GM23338 (cell line): ENCODE measurements around the gene MAP2K5. TPM values are rescaled to one million over a fixed set of nuclear protein-coding genes. Genes with fewer than 3 reads are reported as not detected.

Experiments used
- ATAC-seq: fragments of 200-7000 bp; cut with Tn5 transposase; 3 replicates; pipeline ENCODE4 v1.9.1; 2020
- DNase-seq: peaks from one replicate; pipeline ENCODE4 v3.0.0-alpha.2; 2015; ENCODE audit warnings: low spot score
- H2AFZ ChIP-seq: fragments of 200-600 bp; sonication (generic); 2 replicates; pipeline ENCODE4 v1.8.0; 2016; ENCODE audit warnings: antibody characterized with exemption, mild to moderate bottlenecking, moderate library complexity
- H3F3A ChIP-seq: fragments of 200-600 bp; sonication (generic); replicated peaks from 2 replicates; pipeline ENCODE4 v1.8.0; 2017; ENCODE audit warnings: antibody characterized with exemption, mixed run types, low read depth
- H3K27ac ChIP-seq: fragments of 200-600 bp; sonication (generic); 2 replicates; pipeline ENCODE4 v1.6.1; 2016; ENCODE audit warnings: low read depth
- H3K27me3 ChIP-seq: fragments of 200-600 bp; sonication (generic); 2 replicates; pipeline ENCODE4 v1.8.0; 2016; ENCODE audit warnings: mild to moderate bottlenecking, mixed run types, moderate library complexity; ENCODE audit not compliant: insufficient read depth
- H3K36me3 ChIP-seq: fragments of 200-600 bp; sonication (generic); 2 replicates; pipeline ENCODE4 v1.8.0; 2016; ENCODE audit warnings: mild to moderate bottlenecking; ENCODE audit not compliant: insufficient read depth
- H3K4me1 ChIP-seq: fragments of 200-600 bp; sonication (generic); 2 replicates; pipeline ENCODE4 v1.8.0; 2016; ENCODE audit warnings: mild to moderate bottlenecking, moderate library complexity; ENCODE audit not compliant: insufficient read depth
- H3K4me2 ChIP-seq: fragments of 200-600 bp; sonication (generic); 2 replicates; pipeline ENCODE4 v1.7.1; 2017; ENCODE audit warnings: mixed run types
- H3K4me3 ChIP-seq: fragments of 200-600 bp; sonication (generic); 2 replicates; pipeline ENCODE4 v1.6.1; 2016; ENCODE audit warnings: mixed run types
- H3K79me2 ChIP-seq: fragments of 200-600 bp; sonication (generic); replicated peaks from 2 replicates; pipeline ENCODE4 v1.8.0; 2017; ENCODE audit warnings: mild to moderate bottlenecking; ENCODE audit not compliant: insufficient read depth
- H3K9me2 ChIP-seq: fragments of 200-600 bp; sonication (generic); 2 replicates; pipeline ENCODE4 v1.8.0; 2017; ENCODE audit not compliant: insufficient read depth
- H4K20me1 ChIP-seq: fragments of 200-600 bp; sonication (generic); replicated peaks from 2 replicates; pipeline ENCODE4 v1.8.0; 2017; ENCODE audit warnings: mild to moderate bottlenecking; ENCODE audit not compliant: insufficient read depth
- H3K27ac Mint-ChIP-seq: 2 replicates; pipeline ENCODE4 v1.8.0; 2020; ENCODE audit warnings: inconsistent platforms, mild to moderate bottlenecking, moderate library complexity, mixed read lengths
- H3K27me3 Mint-ChIP-seq: 3 replicates; pipeline ENCODE4 v1.8.0; 2022; ENCODE audit warnings: low read depth, mild to moderate bottlenecking, moderate library complexity, mixed read lengths, inconsistent platforms; ENCODE audit not compliant: insufficient read depth, poor library complexity
- H3K36me3 Mint-ChIP-seq: 3 replicates; pipeline ENCODE4 v1.8.0; 2021; ENCODE audit warnings: low read depth, mild to moderate bottlenecking, inconsistent platforms, moderate library complexity, mixed read lengths
- H3K4me1 Mint-ChIP-seq: 3 replicates; pipeline ENCODE4 v1.8.0; 2020; ENCODE audit warnings: mild to moderate bottlenecking, inconsistent platforms, mixed read lengths
- H3K4me3 Mint-ChIP-seq: 3 replicates; pipeline ENCODE4 v1.8.0; 2021; ENCODE audit warnings: moderate library complexity, mild to moderate bottlenecking, inconsistent platforms, mixed read lengths
- H3K9me3 Mint-ChIP-seq: 3 replicates; pipeline ENCODE4 v1.8.0; 2020; ENCODE audit warnings: moderate library complexity, mild to moderate bottlenecking, inconsistent platforms, mixed read lengths
- CREB1 ChIP-seq: fragments of 250-450 bp; sonication (Bioruptor Pico); IDR thresholded peaks from 2 replicates; pipeline ENCODE4 v1.5.0; 2020; ENCODE audit warnings: low read depth, mild to moderate bottlenecking, moderate library complexity
- ETS1 ChIP-seq: IDR thresholded peaks from 2 replicates; pipeline ENCODE4 v1.6.1; 2016; ENCODE audit warnings: antibody characterized with exemption
- EZH2 ChIP-seq: fragments of 200-600 bp; sonication (generic); IDR thresholded peaks from one replicate; pipeline ENCODE4 v1.8.0; 2017; ENCODE audit warnings: antibody characterized with exemption, mild to moderate bottlenecking, low read depth; ENCODE audit not compliant: unreplicated experiment
- EZH2phosphoT487 ChIP-seq: fragments of 200-600 bp; sonication (generic); IDR thresholded peaks from one replicate; pipeline ENCODE4 v1.8.1; 2018; ENCODE audit warnings: antibody characterized with exemption; ENCODE audit not compliant: unreplicated experiment
- NANOG ChIP-seq: IDR thresholded peaks from 2 replicates; pipeline ENCODE4 v1.6.1; 2016; ENCODE audit warnings: antibody characterized with exemption, borderline replicate concordance
- POLR2AphosphoS5 ChIP-seq: IDR thresholded peaks from 2 replicates; pipeline ENCODE4 v1.6.1; 2016; ENCODE audit warnings: antibody characterized with exemption, low read depth
- REST ChIP-seq: IDR thresholded peaks from one replicate; pipeline ENCODE4 v1.6.1; 2018; ENCODE audit warnings: antibody characterized with exemption; ENCODE audit not compliant: unreplicated experiment
- ZNF114 ChIP-seq: fragments of 250-450 bp; sonication (Bioruptor Pico); IDR thresholded peaks from 2 replicates; pipeline ENCODE4 v1.5.0; 2020; ENCODE audit warnings: mild to moderate bottlenecking, moderate library complexity
- ZNF331 ChIP-seq: fragments of 250-450 bp; sonication (Bioruptor Pico); IDR thresholded peaks from 2 replicates; pipeline ENCODE4 v1.5.0; 2020; ENCODE audit warnings: low read depth, mild to moderate bottlenecking, moderate library complexity
- polyA plus RNA-seq: library from polyadenylated mRNA; unstranded; fragments of >200 nt; fragmentation: Nextera tagmentation; extraction: Ambion mirVana; gene quantifications from 2 replicates; pipeline ENCODE4 v1.2.1, GENCODE V29; 2016
- total RNA-seq: library from RNA; depleted of rRNA; stranded (reverse); fragments of >200 nt; shearing (Covaris generic); gene quantifications from 2 replicates; pipeline ENCODE4 v1.2.3, GENCODE V29; 2014
- TF ChIP-seq, protein P1 (sequence below), 2 experiments: fragments of 200-600 bp in 1 of 2; sonication (generic) in 1 of 2; conservative IDR thresholded peaks; 2 replicates each; pipeline versions ENCODE4 v1.5.1 to v1.6.1; 2016 to 2017; ENCODE audit warnings: antibody characterized with exemption in 2 of 2, low read depth in 2 of 2, mild to moderate bottlenecking in 2 of 2, moderate library complexity in 1 of 2
- TF ChIP-seq, protein P2 (sequence below): fragments of 250-450 bp; sonication (Bioruptor Pico); IDR thresholded peaks from 2 replicates; pipeline ENCODE4 v1.5.0; 2020; ENCODE audit warnings: mild to moderate bottlenecking, moderate library complexity

MAP2K5 gene
- total and polyA plus RNA-seq, 2 experiments from 2014 or later, result 6.5 to 13.6 TPM

- H3K9me3 Mint-ChIP-seq, result no peaks in the 10 kb centered on the region; the same call in 2 of the 3 replicates
- Histone ChIP-seq H3K4me2 (no peak overlapping the region), H3K79me2 (no peaks in the 10 kb centered on the region), H3K4me3 (no peak overlapping the region), H2AFZ (no peak overlapping the region), H3K36me3 (peaks cover 3% of the 10 kb centered on the region; the same call in 1 of the 2 replicates), H3K9me2 (peaks cover 5% of the 10 kb centered on the region; the same call in 1 of the 2 replicates), H3K4me1 (peaks cover 23% of the 10 kb centered on the region), H3F3A (no peaks in the 10 kb centered on the region), H3K27me3 (no peaks in the 10 kb centered on the region), H3K27ac (no peak overlapping the region), H4K20me1 (no peaks in the 10 kb centered on the region)
- H3K4me1 Mint-ChIP-seq, result peaks cover 40% of the 10 kb centered on the region
- DNase-seq (no peak), ATAC-seq (no peak)
- TF ChIP-seq ZNF114 (CRISPR knock-in tag), result no peak
- TF ChIP-seq NANOG, result no peak
- no peak for TF ChIP-seq ZNF331 (CRISPR knock-in tag)
- TF ChIP-seq ETS1, result no peak
- TF ChIP-seq, protein P1, sequence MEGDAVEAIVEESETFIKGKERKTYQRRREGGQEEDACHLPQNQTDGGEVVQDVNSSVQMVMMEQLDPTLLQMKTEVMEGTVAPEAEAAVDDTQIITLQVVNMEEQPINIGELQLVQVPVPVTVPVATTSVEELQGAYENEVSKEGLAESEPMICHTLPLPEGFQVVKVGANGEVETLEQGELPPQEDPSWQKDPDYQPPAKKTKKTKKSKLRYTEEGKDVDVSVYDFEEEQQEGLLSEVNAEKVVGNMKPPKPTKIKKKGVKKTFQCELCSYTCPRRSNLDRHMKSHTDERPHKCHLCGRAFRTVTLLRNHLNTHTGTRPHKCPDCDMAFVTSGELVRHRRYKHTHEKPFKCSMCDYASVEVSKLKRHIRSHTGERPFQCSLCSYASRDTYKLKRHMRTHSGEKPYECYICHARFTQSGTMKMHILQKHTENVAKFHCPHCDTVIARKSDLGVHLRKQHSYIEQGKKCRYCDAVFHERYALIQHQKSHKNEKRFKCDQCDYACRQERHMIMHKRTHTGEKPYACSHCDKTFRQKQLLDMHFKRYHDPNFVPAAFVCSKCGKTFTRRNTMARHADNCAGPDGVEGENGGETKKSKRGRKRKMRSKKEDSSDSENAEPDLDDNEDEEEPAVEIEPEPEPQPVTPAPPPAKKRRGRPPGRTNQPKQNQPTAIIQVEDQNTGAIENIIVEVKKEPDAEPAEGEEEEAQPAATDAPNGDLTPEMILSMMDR (conservative IDR thresholded peaks at IDR 0.05; ENCODE audit: low read depth in 2 of 2), result no peak
- TF ChIP-seq, protein P2, sequence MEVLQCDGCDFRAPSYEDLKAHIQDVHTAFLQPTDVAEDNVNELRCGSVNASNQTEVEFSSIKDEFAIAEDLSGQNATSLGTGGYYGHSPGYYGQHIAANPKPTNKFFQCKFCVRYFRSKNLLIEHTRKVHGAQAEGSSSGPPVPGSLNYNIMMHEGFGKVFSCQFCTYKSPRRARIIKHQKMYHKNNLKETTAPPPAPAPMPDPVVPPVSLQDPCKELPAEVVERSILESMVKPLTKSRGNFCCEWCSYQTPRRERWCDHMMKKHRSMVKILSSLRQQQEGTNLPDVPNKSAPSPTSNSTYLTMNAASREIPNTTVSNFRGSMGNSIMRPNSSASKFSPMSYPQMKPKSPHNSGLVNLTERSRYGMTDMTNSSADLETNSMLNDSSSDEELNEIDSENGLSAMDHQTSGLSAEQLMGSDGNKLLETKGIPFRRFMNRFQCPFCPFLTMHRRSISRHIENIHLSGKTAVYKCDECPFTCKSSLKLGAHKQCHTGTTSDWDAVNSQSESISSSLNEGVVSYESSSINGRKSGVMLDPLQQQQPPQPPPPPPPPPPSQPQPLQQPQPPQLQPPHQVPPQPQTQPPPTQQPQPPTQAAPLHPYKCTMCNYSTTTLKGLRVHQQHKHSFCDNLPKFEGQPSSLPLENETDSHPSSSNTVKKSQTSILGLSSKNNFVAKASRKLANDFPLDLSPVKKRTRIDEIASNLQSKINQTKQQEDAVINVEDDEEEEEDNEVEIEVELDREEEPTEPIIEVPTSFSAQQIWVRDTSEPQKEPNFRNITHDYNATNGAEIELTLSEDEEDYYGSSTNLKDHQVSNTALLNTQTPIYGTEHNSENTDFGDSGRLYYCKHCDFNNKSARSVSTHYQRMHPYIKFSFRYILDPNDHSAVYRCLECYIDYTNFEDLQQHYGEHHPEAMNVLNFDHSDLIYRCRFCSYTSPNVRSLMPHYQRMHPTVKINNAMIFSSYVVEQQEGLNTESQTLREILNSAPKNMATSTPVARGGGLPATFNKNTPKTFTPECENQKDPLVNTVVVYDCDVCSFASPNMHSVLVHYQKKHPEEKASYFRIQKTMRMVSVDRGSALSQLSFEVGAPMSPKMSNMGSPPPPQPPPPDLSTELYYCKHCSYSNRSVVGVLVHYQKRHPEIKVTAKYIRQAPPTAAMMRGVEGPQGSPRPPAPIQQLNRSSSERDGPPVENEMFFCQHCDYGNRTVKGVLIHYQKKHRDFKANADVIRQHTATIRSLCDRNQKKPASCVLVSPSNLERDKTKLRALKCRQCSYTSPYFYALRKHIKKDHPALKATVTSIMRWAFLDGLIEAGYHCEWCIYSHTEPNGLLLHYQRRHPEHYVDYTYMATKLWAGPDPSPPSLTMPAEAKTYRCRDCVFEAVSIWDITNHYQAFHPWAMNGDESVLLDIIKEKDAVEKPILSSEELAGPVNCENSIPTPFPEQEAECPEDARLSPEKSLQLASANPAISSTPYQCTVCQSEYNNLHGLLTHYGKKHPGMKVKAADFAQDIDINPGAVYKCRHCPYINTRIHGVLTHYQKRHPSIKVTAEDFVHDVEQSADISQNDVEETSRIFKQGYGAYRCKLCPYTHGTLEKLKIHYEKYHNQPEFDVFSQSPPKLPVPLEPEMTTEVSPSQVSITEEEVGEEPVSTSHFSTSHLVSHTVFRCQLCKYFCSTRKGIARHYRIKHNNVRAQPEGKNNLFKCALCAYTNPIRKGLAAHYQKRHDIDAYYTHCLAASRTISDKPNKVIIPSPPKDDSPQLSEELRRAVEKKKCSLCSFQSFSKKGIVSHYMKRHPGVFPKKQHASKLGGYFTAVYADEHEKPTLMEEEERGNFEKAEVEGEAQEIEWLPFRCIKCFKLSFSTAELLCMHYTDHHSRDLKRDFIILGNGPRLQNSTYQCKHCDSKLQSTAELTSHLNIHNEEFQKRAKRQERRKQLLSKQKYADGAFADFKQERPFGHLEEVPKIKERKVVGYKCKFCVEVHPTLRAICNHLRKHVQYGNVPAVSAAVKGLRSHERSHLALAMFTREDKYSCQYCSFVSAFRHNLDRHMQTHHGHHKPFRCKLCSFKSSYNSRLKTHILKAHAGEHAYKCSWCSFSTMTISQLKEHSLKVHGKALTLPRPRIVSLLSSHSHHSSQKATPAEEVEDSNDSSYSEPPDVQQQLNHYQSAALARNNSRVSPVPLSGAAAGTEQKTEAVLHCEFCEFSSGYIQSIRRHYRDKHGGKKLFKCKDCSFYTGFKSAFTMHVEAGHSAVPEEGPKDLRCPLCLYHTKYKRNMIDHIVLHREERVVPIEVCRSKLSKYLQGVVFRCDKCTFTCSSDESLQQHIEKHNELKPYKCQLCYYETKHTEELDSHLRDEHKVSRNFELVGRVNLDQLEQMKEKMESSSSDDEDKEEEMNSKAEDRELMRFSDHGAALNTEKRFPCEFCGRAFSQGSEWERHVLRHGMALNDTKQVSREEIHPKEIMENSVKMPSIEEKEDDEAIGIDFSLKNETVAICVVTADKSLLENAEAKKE (CRISPR knock-in tag), result no peak
- TF ChIP-seq CREB1 (CRISPR knock-in tag), result no peak
- TF ChIP-seq EZH2phosphoT487, result no peak
- no peak for TF ChIP-seq REST
- TF ChIP-seq EZH2, result no peak
- TF ChIP-seq POLR2AphosphoS5, result no peak
- no peaks in the 10 kb centered on the region for H3K36me3 Mint-ChIP-seq
- H3K27ac Mint-ChIP-seq, result no peak overlapping the region
- peaks cover 7% of the 10 kb centered on the region for H3K27me3 Mint-ChIP-seq
- H3K4me3 Mint-ChIP-seq, result no peak overlapping the region
Observed at GRCh38 chr15:67849538-67849937, 307.0 kb downstream of the MAP2K5 start.
